HG03097 (cell line): Measurements from ENCODE around the gene IFIT5.
"Not testable (repeated sequence)": the region's sequence is repeated elsewhere in the genome, so short reads cannot be mapped to it uniquely, and the experiment has no call there.

ENCODE experiments used
- ATAC-seq: cut with Tn5 transposase; IDR thresholded peaks from one replicate; pipeline ENCODE4 v1.9.1; 2021; ENCODE audit not compliant: unreplicated experiment, low FRiP score

The IFIT5 gene

DNA sequence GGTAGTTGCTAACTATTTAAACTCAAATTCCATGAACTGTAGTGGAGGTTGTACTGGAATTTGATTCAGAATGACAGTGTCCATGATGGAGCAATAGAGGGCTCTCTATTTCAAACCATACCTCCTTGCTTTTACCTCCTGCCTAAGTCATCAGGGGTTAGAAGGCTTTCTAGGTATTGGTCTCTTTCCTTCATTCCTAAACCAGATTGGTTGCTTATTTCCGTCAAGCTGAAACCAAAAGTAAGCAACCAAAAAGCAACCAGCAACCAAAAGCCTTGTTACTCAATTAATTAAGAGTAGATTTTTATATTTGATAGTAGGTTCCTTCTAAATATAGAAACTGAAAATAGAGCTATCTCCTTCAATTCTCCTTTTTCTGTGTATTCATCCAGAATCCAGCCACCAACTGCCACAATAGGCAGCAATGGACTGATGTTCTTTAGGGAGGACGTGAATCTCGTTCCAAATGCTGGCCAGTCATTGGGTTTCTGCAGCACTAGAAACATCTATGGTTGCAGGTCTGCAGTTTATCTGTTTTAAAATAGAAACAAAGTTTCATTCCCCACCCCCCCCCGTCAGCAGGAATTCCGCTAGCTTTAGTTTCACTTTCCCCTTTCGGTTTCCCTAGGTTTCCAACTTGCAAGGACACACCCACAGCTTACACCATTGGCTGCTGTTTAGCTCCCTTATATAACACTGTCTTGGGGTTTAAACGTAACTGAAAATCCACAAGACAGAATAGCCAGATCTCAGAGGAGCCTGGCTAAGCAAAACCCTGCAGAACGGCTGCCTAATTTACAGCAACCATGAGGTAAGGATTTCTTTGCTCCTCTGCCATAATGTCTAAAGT is 22.2 kb upstream of the IFIT5 start, which contains the start of gene IFIT1:
IFIT1 (plus strand) TSS at position 717 of the 850 bp plus-strand sequence; CDS start at position 807, 90 bp downstream.
- peak; percentile 73 for ATAC-seq

GRCh38 chr10:89392974-89393373 is 21.4 kb upstream of the IFIT5 start:
- no peak for ATAC-seq

DNA sequence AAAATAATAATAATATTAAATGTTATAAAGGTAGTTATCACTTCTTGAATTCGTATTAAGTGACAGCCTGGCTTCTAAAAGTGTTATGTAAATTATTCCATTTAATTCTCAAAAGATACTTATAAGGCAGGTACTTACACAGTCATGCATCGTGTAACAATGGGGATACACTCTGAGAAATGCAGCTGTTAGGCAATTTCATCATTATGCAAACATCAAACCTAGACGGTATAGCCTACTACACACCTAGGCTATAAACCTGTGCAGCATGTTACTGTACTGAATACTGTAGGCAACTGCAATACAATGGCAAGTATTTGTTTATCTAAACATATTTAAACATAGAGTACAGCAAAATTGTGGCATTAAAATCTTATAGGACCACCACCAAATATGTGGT is 20.5 kb upstream of the IFIT5 start:
- no peak for ATAC-seq

DNA sequence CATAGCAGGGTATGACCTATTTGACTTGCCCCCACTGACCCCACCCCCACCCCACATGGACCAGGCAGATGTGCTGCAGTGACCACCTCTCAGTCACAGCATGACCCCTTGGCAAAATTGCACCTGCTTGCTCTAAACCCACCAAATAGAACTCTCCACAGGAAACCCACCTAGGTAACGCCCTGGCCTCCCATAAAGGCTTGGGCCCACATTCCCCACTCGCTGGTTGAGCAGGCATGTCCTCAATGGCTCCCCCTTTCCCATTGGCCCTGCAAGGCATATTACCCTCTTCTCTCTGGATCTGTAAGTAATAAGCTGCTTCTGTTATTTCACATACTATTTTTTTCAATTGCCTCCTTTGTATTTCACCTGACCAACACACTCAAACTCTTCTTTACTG is 19.2 kb upstream of the IFIT5 start:
- ATAC-seq, result no peak

- ATAC-seq, result no peak
Observed at GRCh38 chr10:89398003-89398749, 16.2 kb upstream of the IFIT5 start.

DNA sequence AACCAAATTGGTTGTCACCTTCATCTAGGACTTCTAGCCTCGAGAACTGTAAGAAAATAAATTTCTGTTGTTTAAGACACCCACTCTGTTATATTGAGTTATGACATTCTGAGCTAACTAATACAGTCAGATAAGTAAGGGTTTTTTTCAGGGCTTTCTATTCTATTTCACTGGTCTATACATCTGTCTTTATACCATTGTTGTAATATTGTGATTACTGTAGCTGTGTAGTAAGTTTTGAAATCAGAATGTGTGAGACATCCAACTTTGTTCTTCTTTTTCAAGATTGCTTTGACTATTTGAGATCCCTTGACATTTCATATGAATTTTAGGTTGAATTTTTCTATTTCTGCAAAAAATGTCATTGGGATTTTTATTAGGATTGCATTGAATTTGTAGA is 14.4 kb upstream of the IFIT5 start:
- ATAC-seq, result no peak

DNA sequence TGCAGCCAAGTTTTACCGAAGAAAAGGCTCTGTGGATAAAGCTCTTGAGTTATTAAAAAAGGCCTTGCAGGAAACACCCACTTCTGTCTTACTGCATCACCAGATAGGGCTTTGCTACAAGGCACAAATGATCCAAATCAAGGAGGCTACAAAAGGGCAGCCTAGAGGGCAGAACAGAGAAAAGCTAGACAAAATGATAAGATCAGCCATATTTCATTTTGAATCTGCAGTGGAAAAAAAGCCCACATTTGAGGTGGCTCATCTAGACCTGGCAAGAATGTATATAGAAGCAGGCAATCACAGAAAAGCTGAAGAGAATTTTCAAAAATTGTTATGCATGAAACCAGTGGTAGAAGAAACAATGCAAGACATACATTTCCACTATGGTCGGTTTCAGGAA is 11.3 kb upstream of the IFIT5 start:
- no peak for ATAC-seq

GRCh38 chr10:89404104-89405047 is 10.0 kb upstream of the IFIT5 start:
- ATAC-seq, result no peak

DNA sequence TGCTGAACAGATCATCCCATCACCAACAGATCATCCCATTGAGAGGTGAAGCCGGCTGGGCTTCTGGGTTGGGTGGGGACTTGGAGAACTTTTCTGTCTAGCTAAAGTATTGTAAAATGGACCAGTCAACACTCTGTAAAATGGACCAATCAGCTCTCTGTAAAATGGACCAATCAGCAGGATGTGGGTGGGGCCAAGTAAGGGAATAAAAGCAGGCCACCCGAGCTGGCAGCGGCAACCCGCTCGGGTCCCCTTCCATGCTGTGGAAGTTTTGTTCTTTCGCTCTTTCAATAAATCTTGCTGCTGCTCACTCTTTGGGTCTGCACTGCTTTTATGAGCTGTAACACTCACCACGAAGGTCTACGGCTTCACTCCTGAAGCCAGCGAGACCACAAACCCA is 8.2 kb upstream of the IFIT5 start:
- ATAC-seq, result not testable (repeated sequence)

GRCh38 chr10:89407792-89408191 is 6.6 kb upstream of the IFIT5 start:
- ATAC-seq, result not testable (repeated sequence)

GRCh38 chr10:89409282-89409681 is 5.1 kb upstream of the IFIT5 start:
- not testable (repeated sequence) for ATAC-seq

- not testable (repeated sequence) for ATAC-seq
Observed at GRCh38 chr10:89410551-89410950, 3.8 kb upstream of the IFIT5 start.

- not testable (repeated sequence) for ATAC-seq
Observed at GRCh38 chr10:89411135-89411534, 3.2 kb upstream of the IFIT5 start.

DNA sequence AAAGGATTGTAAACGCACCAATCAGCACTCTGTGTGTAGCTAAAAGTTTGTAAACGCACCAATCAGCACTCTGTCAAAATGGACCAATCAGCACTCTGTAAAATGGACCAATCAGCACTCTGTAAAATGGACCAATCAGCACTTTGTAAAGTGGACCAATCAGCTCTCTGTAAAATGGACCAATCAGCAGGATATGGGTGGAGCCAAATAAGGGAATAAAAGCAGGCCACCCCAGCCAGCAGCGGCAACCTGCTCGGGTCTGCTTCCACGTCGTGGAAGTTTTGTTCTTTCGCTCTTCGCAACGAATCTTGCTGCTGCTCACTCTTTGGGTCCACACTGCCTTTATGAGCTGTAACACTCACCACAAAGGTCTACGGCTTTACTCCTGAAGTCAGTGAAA is 2.1 kb upstream of the IFIT5 start:
- ATAC-seq, result not testable (repeated sequence)

DNA sequence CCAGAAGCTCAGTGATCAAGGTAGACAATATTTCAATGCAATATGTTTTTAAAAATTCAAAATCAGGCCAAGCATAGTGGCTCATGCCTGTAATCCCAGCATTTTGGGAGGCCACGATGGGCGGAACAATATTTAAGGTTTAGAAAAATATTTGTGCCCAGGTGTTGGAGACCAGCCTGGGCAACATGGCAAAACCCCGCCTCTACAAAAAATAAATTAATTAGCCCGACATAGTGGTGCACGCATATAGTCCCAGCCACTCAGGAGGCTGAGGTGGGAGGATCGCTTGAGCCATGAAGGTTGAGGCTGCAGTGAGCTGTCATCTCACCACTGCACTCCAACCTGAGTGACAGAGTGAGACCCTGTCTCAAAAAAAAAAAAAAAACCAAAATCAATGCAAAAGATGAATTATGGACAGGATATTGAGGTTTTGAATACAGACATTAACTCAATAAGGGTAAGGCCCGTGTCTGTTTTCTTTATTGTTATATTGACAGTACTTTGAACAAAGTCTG is 913 bp upstream of the IFIT5 start:
- ATAC-seq, result no peak

- ATAC-seq, result peak; percentile 36
Observed at GRCh38 chr10:89414879-89415821, 782 bp downstream of the IFIT5 start.

- no peak for ATAC-seq
Observed at GRCh38 chr10:89416465-89416864, 2.1 kb downstream of the IFIT5 start.

DNA sequence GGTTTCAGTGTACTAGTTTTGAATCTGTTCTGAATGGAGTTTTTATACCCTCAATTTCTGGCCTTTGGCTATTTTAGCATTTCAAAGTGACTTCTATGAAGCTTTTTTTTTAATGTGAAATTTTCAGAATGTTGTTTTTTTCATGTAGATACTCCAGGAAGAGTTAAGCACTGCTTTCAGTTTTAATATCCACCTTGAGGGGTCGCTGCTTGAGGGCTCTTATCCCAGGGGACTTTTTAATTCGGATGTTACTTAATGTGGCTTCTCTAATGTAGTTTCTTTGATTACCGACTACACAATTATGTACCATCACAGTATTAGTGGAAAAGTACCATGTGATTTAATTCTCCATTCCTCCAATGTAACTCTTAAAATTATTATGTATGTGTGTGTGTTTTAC is 5.2 kb downstream of the IFIT5 start:
- ATAC-seq, result no peak

- ATAC-seq, result no peak
Observed at GRCh38 chr10:89421018-89421476, 6.7 kb downstream of the IFIT5 start.
